Mononuclear cell (primary cell): Measurements from ENCODE around the gene PTPRN2. TPM values are rescaled to one million over a fixed set of nuclear protein-coding genes. Genes with fewer than 3 reads are reported as not detected.

ENCODE experiments used
- H3K27me3 ChIP-seq: 2 replicates; pipeline ENCODE4 v1.6.0; 2011; ENCODE audit warnings: low read length, control low read depth; ENCODE audit not compliant: insufficient read depth
- H3K4me1 ChIP-seq: 2 replicates; pipeline ENCODE4 v1.5.1; 2011; ENCODE audit warnings: mild to moderate bottlenecking, low read length, control low read depth; ENCODE audit not compliant: insufficient read depth
- H3K4me3 ChIP-seq: 2 replicates; pipeline ENCODE4 v1.5.1; 2011; ENCODE audit warnings: mild to moderate bottlenecking, low read length, moderate library complexity
- H3K9me3 ChIP-seq: 2 replicates; pipeline ENCODE4 v1.5.1; 2011; ENCODE audit warnings: low read depth, mild to moderate bottlenecking, control low read depth, low read length
- total RNA-seq: library from RNA; depleted of rRNA; stranded (reverse); fragments of >200 nt; gene quantifications from one replicate; pipeline ENCODE4 v1.2.3, GENCODE V29; 2012

PTPRN2 gene
- total RNA-seq, 1 donor = 0.31 TPM

DNA sequence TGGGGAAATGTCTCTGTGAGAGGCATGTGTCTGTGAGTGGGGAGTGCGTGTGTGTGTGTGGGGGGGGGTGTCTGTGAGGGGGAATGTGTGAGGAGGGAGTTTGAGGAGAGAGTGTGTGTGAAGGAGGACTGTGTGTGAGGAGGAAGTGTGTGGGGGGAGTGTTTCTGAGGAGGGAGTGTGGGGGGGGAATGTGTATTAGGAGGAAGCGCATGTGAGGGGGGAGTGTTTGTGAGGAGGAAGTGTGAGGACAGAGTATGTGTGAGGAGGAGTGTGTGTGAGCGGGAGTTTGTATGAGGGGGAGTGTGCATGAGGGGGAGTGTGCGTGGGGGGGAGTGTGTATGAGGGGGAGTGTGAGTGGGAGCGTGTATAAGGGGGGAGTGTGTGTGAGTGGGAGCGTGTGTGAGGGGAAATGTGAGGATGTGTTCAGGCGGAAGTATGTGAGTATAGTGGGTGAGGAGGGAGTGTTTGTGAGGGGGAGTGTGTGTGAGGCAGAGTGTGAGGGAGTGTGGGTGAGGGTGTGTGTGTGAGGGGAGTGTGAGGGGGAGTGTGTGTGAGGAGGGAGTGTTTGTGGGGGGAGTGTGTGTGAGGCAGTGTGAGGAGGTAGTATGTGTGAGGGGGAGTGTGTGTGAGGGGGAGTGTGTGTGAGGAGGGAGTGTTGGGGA is 21.8 kb upstream of the PTPRN2 start:
- Histone ChIP-seq H3K4me3 (no peak overlapping the region), H3K4me1 (no peaks in the 10 kb centered on the region), H3K27me3 (no peaks in the 10 kb centered on the region), H3K9me3 (no peaks in the 10 kb centered on the region)

DNA sequence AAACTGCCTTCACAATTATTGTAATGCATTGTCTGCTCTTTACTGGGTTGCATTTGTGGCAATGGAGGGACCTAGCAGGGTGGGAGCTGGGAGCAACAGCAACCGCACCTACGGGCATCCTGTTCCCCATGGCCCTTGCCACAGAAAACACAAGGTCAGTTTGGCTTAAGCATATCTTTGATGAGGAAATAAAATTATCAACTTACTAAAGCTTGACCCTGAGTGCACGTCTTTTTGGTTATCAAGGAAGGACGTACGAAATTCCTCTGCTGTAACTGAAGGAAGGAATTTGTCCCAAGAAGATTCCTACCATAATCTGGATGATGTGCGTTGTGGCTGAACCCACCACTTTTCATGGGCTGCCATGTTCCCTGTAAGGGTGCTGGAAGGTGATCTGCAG is 19.9 kb upstream of the PTPRN2 start:
- H3K27me3 ChIP-seq = no peaks in the 10 kb centered on the region
- no peaks in the 10 kb centered on the region for H3K9me3 ChIP-seq
- no peaks in the 10 kb centered on the region for H3K4me1 ChIP-seq
- no peak overlapping the region for H3K4me3 ChIP-seq

DNA sequence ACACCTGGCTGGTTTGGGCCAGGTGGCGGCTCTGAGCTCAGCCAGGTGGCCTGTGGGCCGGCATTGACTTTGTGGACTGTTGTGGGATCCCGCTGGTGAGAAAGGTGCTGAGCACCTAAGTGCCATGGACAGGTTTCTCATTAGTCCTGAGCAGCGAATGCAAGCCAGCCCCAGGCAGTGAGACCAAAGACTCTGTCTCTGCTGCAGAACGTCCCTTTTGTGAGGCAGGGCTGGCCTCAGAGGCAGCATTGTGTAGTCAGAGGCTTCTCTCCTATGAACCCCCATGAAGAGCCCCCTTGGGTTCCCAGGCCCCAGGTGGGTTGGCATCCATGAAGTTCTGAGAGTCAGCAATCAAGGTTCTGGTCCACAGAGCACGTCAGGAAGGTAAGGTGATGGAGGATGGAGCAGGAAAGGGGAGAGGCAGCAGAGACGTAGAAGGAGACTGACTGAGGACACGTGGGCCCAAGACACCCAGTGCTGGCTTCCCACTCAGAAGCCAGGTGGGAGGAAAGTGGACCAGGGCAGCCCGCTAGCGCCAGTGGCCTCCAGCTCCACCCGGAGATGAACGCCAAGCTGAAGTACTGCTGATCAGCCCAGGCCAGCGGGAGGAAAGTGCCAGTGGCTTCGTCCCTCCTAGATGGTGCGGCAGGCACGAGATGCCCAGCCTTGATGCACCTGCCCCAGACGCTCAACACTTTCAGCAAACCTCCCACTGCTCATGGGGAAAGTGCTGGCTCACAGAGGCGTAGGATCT is 19.2 kb upstream of the PTPRN2 start:
- Histone ChIP-seq H3K4me3 (no peak overlapping the region), H3K27me3 (no peaks in the 10 kb centered on the region), H3K4me1 (no peaks in the 10 kb centered on the region), H3K9me3 (no peaks in the 10 kb centered on the region)

- Histone ChIP-seq H3K9me3 (no peaks in the 10 kb centered on the region), H3K4me1 (no peaks in the 10 kb centered on the region), H3K4me3 (no peak overlapping the region), H3K27me3 (no peaks in the 10 kb centered on the region)
Measured at GRCh38 chr7:158606129-158606528, 18.5 kb upstream of the PTPRN2 start.

DNA sequence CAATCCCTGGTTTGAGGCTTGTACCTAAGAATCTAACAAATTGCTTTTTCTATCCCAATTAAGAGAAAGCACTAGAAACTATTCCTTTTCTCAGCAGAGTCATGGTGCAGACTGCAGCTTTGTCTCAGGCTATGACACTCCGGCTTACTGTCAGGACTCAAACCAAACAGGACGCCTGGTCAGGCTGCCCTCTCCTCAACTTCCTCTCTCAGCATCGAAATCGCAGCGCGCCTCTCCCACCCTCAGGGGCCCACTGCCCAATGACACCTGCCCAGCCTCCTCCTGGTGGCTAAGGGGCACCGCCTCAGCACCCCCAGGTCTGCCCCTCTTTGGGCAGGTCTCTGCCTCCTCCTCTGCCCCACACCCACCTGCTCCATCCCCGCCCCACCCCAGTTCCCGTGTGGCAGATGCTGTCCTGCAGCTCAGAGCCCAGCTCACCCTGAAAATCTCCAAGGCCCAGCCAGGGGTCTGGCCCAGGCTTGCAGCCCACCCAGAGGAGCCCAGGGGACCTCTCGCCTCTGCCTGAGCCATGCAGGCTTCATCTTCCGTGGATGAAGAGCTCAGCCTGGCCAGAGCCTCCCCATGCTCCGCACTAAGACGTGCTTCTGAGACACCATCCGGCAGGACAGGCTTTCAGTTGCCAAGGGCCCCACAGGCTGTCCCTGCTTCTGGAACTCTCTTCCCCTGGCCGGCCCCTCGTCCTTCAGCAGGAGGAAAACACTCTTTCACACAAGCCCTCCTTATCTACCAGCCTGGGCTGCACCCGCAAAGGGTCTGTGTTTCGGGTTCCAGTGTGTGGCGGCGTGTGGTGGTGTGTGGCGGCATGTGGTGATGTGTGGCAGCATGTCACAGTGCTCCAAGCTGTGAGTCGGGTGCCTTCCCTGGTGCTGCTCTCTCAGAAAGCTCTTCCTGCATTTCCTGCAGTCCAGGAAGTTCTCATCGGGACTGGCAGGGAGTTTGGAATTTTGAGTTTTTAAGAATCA is 16.4 kb upstream of the PTPRN2 start:
- Histone ChIP-seq H3K27me3 (no peaks in the 10 kb centered on the region), H3K4me1 (no peaks in the 10 kb centered on the region), H3K9me3 (no peaks in the 10 kb centered on the region), H3K4me3 (no peak overlapping the region)

DNA sequence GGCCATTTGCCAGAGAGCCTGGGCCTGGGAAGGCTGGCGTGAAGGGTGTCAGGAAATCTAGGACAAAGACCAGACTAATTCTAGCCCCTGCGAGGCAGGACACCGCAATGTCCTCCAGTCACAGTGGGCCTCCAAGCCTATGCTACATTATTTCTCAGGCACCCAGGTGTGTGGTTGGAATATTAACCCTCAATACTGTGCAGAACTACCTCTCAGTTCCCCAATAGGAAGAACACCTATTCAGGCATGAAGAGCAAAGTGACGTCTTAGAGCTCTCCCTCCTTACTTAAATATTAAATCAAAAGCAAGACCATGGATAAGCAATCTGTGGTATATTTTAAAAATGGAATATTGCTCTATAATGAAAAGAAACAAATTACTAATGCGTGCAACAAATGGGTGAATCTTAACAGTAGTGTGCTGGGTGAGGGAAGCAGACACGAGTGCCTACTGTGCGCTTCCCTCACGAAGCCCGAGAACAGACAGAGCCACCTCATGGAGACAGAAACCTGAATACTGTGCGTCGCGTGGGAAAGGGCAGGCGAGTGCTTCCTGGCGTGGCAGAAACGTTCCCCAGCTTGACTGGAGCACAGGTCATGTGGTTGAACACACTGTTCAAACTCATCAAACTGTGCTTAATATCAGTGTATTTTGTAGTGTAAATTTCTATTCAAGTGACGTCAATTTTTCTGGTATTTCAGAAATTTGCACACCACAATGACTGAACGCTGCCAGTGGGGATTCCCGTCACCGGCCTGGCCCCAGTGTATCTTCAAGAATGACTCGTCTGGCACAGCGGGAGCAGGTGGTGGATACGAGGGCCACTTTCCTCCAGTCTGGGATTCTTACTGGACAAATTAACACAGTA is 15.5 kb upstream of the PTPRN2 start:
- Histone ChIP-seq H3K9me3 (no peaks in the 10 kb centered on the region), H3K4me3 (no peak overlapping the region), H3K27me3 (no peaks in the 10 kb centered on the region), H3K4me1 (no peaks in the 10 kb centered on the region)

DNA sequence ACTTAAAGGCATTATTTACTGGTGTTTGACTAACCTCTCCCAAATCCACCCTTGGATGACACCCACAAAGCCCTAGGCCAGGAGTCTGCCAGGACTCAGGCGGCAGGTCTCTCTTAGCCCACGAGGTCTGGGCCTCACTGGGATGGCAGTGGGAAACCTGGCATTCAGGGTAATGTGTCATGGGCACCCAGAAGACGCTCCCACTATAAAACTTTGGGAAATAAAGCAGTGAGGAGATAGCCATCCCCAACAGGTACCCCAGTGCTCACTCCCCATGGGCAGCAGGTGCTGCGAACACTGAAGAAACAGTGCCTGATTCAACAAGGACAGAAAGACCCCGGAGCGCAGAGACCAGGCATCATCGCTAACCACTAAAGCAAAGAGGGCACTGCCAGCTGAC is 14.4 kb upstream of the PTPRN2 start:
- H3K4me3 ChIP-seq = no peak overlapping the region

DNA sequence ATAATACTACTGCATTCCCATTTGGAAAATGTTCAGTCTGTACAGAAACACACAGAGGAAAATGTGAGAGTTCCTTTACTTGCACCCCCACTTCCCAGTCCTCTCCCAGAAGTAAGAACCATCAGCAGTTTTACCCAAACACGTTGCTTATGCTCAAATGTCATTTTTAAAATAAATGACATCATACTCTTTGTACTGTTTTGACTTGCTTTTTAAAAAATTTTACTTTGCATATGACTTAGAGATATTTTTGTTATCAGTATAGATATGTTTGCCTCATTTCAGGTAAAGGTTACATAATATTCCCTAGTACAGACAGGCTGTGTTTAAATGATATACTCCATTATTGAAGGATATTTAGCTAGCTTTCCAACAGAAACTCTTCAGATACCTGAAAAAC is 13.5 kb upstream of the PTPRN2 start:
- H3K4me1 ChIP-seq = no peaks in the 10 kb centered on the region
- no peaks in the 10 kb centered on the region for H3K9me3 ChIP-seq
- H3K27me3 ChIP-seq = no peaks in the 10 kb centered on the region
- H3K4me3 ChIP-seq = no peak overlapping the region

More for the DNA sequence above, 14.4 kb upstream of the PTPRN2 start:
- no peaks in the 10 kb centered on the region for H3K4me1 ChIP-seq
- H3K27me3 ChIP-seq = no peaks in the 10 kb centered on the region
- no peaks in the 10 kb centered on the region for H3K9me3 ChIP-seq

DNA sequence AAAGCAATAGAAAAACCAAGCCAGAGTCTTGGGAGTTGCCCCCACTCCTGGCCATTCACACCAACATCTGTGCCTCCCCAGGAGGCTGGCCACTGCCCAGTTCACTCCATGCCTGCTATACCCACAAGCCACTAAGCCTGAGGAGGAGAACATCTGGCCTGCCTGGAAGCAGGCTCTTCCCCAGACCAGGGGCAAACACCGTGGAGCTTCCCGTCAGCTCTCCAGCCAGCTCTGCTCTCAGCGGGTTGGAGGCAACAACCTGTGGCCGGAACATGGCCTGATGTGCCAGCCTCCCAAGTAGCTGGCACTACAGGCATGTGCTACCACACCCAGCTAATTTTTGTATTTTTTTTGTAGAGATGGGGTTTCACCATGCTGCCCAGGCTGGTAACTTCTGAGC is 9.1 kb upstream of the PTPRN2 start:
- Histone ChIP-seq H3K27me3 (no peaks in the 10 kb centered on the region), H3K4me1 (no peaks in the 10 kb centered on the region)

GRCh38 chr7:158596309-158596708 is 8.7 kb upstream of the PTPRN2 start:
- Histone ChIP-seq H3K4me1 (no peaks in the 10 kb centered on the region), H3K4me3 (no peak overlapping the region), H3K9me3 (no peaks in the 10 kb centered on the region), H3K27me3 (no peaks in the 10 kb centered on the region)

More for the DNA sequence above, 9.1 kb upstream of the PTPRN2 start:
- Histone ChIP-seq H3K4me3 (no peak overlapping the region), H3K9me3 (no peaks in the 10 kb centered on the region)

DNA sequence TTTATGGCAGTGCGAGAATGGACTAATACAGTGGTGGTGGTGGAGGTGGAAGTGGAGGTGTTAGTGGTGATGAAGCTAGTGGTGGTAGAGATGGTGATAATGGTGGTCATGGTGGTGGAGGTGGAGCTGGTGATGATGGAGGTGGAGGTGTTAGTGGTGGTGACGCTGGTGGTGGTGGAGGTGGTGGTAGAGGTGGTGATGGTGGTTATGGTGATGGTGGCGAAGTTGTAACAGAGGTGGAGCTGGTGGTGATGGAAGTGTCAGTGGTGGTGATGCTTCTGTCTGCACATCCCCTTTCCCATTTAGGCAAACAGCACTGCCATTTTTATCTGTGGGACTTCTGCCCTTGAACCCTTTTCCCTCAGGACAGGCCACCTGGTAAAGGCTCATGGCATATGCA is 7.4 kb upstream of the PTPRN2 start:
- no peak overlapping the region for H3K4me3 ChIP-seq
- H3K4me1 ChIP-seq = no peaks in the 10 kb centered on the region
- H3K27me3 ChIP-seq = no peaks in the 10 kb centered on the region
- no peaks in the 10 kb centered on the region for H3K9me3 ChIP-seq

GRCh38 chr7:158592541-158592940 is 4.9 kb upstream of the PTPRN2 start:
- H3K4me3 ChIP-seq = no peak overlapping the region
- H3K4me1 ChIP-seq = no peaks in the 10 kb centered on the region
- peaks cover 4% of the 10 kb centered on the region for H3K27me3 ChIP-seq
- no peaks in the 10 kb centered on the region for H3K9me3 ChIP-seq

DNA sequence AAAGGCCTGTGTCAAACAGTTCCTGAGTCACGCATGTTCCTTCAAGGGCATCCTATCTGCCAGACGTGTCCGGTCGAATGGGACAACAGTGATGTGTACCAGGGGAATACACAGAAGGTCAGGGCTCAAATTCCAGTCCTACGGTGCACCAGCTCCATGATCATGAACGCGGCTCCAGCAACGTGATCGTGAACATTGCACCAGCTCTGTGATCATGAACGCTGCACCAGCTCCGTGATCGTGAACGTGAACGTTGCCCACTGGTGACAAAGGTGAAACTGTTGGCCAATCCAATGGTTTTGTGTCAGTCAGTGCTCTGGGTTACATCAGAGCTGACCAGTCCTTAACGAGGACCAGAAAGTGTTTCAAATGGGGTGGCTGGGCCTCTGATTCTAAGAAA is 4.3 kb upstream of the PTPRN2 start:
- H3K4me3 ChIP-seq = no peak overlapping the region
- H3K27me3 ChIP-seq = peaks cover 4% of the 10 kb centered on the region
- no peaks in the 10 kb centered on the region for H3K4me1 ChIP-seq
- no peaks in the 10 kb centered on the region for H3K9me3 ChIP-seq

DNA sequence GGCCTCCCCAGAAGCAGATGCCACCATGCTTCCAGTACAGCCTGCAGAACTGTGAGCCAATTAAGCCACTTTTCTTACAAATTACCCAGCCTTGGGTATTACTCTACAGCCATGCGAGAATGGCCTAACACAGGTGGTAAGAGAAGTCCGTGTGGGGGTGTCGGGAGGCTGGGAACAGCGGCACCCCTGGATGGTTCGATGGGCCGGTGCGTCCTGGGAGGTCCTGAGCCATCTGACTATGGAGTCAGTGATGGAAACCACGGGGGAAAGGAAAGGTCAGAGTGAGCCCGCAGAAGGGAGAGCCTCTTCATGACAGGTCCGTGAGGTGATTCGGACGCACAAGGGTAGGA is 2.5 kb upstream of the PTPRN2 start:
- H3K9me3 ChIP-seq = no peaks in the 10 kb centered on the region

More for the DNA sequence above, 2.5 kb upstream of the PTPRN2 start:
- Histone ChIP-seq H3K4me1 (peaks cover 8% of the 10 kb centered on the region), H3K4me3 (no peak overlapping the region), H3K27me3 (peaks cover 19% of the 10 kb centered on the region)
